OCI-LY1 (cell line): ENCODE results near the gene ART1.

ENCODE experiments used
- CTCF ChIP-seq: fragments of 200-600 bp; sonication (generic), shearing (Covaris generic); IDR thresholded peaks from 2 replicates; pipeline ENCODE4 v1.5.1; 2017; ENCODE audit warnings: mild to moderate bottlenecking, antibody characterized with exemption, low read length, moderate library complexity, mixed read lengths
- EZH2 ChIP-seq: fragments of 200-600 bp; sonication (generic), shearing (Covaris generic); IDR thresholded peaks from 2 replicates; pipeline ENCODE4 v1.8.0; 2017; ENCODE audit warnings: borderline replicate concordance, mixed run types, mild to moderate bottlenecking, antibody characterized with exemption, low read length, moderate library complexity, mixed read lengths

GRCh38 chr11:3684819-3685172, 39.9 kb downstream of the ART1 start:
- TF ChIP-seq CTCF (no peak), EZH2 (no peak)
